Left colon (tissue), 2 donors: ENCODE measurements around the gene PPM1N. TPM values are rescaled to one million over a fixed set of nuclear protein-coding genes. Genes with fewer than 3 reads are reported as not detected.
A peak's percentile ranks its signal among the peaks of the same experiment; 100 is the strongest.

ENCODE experiments used
- ATAC-seq: fragments of 200-7000 bp; cut with Tn5 transposase; one replicate; pipeline ENCODE4 v1.9.1; 2020; ENCODE audit warnings: mild to moderate bottlenecking, moderate library complexity
- DNase-seq, 2 donors: peaks; one replicate each; pipeline ENCODE4 v3.0.0-alpha.2; 2020
- intact Hi-C, 2 donors: fragments of 100-400 bp; cut with DNase I in 1 of 2; cut with micrococcal nuclease in 1 of 2; formaldehyde crosslinking; loops; one replicate each; pipeline versions ENCODE4 v1.11.2 to v1.14.0; 2022; cut with DNase I, micrococcal nuclease
- long read RNA-seq: library from polyadenylated mRNA; unstranded; transcript quantifications from one replicate; pipeline ENCODE4 v2.0.0, GENCODE V29; 2021
- total RNA-seq, 2 donors: library from RNA; stranded (reverse); fragmentation: NEBNext Ultra II Directional; extraction: Animal tissue kit (Norgen Biotek cat#: 25700); gene quantifications; one replicate each; pipeline ENCODE4 v1.2.1, GENCODE V29; 2021
- donor health status: DM: no; HTN: no; CAD: no.
- donor health status: DM: yes; HTN: yes; CAD: no.

PPM1N gene, protein sequence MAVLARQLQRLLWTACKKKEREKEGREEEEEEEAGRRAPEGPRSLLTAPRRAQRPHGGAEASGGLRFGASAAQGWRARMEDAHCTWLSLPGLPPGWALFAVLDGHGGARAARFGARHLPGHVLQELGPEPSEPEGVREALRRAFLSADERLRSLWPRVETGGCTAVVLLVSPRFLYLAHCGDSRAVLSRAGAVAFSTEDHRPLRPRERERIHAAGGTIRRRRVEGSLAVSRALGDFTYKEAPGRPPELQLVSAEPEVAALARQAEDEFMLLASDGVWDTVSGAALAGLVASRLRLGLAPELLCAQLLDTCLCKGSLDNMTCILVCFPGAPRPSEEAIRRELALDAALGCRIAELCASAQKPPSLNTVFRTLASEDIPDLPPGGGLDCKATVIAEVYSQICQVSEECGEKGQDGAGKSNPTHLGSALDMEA
- 1 to 10 TPM in 1 of 2 donors, under 1 TPM in 1; 0.37 to 1.6 TPM for total RNA-seq
- long read RNA-seq, partial matches to known transcripts: 0 of 2 reads
- long read RNA-seq, other reads (novel, unspliced or antisense): 2 of 2 reads

DNA sequence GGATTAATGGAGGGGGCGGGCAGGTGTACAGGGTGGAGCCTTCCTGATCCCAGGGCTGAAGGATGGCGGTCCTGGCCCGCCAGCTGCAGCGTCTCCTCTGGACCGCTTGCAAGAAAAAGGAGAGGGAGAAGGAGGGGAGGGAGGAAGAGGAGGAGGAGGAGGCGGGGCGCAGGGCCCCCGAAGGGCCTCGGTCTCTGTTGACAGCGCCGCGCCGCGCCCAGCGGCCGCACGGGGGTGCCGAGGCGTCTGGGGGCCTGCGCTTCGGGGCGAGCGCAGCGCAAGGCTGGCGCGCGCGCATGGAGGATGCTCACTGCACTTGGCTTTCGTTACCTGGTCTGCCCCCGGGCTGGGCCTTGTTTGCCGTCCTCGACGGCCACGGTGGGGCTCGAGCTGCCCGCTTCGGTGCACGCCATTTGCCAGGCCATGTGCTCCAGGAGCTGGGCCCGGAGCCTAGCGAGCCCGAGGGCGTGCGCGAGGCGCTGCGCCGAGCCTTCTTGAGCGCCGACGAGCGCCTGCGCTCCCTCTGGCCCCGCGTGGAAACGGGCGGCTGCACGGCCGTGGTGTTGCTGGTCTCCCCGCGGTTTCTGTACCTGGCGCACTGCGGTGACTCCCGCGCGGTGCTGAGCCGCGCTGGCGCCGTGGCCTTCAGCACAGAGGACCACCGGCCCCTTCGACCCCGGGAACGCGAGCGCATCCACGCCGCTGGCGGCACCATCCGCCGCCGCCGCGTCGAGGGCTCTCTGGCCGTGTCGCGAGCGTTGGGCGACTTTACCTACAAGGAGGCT lies at the start of gene PPM1N:
Gene PPM1N (plus strand): TSS at position 33 of the 785 bp plus-strand sequence. CDS start 30 bp downstream, at position 63.
- DNase-seq: peak in 1 of 2 donors; percentile 52
- intact Hi-C loops: no loop called here
- no peak for ATAC-seq

- DNase-seq: peak; percentile 45 to 78
- intact Hi-C loops: no loop called here
- ATAC-seq: peak; percentile 36
These were observed 49.4 kb upstream of the PPM1N start for GRCh38 chr19:45448887-45449299.

DNA sequence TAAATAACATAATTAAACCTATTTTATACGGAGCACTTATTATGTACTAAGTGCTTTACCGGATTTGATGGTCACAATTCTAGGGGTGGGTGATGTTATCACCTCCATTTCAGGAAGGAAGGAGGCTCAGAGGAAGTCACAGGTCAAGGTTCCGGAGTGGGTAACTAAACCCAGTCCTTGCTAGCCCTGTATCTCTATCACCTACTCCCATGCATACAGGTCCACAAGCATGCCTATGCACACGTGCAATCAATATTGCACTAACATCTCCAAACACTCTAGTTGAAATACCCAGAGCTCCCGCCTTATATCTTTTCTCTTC lies 48.3 kb upstream of the PPM1N start:
- peak; percentile 4 for ATAC-seq
- DNase-seq: no peak
- intact Hi-C loops: no loop called here

GRCh38 chr19:45451131-45451849 lies 47.0 kb upstream of the PPM1N start:
- intact Hi-C loops: no loop called here
- ATAC-seq: no peak
- peak; percentile 54 to 57 for DNase-seq

GRCh38 chr19:45451850-45452387 lies 46.3 kb upstream of the PPM1N start:
- intact Hi-C loops: no loop called here
- no peak for ATAC-seq
- no peak for DNase-seq

- ATAC-seq (peak; percentile 90), DNase-seq (peak; percentile 86 to 97)
- intact Hi-C loops: no loop called here
These were observed 42.3 kb upstream of the PPM1N start for GRCh38 chr19:45455707-45456499.

- DNase-seq (no peak), ATAC-seq (no peak)
These were observed 41.8 kb upstream of the PPM1N start for GRCh38 chr19:45456500-45456815.

DNA sequence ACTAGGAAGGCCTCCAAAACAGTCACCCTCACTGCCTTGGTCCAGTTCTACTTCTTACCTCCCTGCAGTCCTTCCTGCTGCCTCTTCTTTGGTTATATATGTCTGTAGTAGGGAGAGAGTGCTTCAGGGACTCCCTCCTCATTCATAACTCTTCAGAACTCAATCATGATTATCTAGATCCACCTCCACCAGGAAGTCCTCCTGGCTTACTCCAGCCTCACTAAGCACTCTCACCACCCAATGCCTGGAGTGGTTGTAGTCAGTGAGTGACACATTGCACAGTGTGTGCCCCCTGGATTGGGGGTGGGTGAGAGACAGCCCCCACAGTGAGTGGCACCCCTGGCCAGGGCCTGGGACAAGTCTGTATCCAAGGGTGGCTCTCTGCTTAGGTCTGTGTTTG lies 40.5 kb upstream of the PPM1N start:
- ATAC-seq (no peak), DNase-seq (no peak)
- intact Hi-C loops: no loop called here

More at GRCh38 chr19:45456500-45456815, 41.8 kb upstream of the PPM1N start:
- intact Hi-C loops: no loop called here

DNA sequence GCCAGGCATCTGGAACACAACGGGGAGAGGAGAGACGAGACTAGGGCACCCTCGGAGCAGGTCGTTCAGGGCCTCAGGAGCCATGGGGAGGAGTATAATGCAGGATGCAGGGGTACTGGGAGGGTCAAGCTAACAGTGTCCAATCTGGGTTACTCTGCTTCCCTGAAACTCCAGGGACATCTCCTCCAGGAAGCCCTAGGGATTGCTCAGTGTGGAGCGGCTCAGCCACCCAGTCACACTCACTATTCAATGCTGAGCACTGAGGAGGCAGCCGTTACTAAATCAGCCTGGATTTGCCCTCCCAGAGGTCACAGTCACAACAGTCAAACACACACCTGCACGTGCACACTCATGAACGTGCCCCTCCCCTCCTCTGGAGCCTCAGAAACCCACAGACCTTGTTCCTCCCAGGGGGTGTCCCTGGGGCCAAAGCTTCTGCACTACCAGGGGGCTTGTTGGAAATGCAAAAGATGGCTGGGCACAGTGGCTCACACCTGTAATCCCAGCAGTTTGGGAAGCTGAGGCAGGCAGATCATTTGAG lies 37.4 kb upstream of the PPM1N start:
- intact Hi-C loops: no loop called here
- no peak for ATAC-seq
- DNase-seq: no peak

DNA sequence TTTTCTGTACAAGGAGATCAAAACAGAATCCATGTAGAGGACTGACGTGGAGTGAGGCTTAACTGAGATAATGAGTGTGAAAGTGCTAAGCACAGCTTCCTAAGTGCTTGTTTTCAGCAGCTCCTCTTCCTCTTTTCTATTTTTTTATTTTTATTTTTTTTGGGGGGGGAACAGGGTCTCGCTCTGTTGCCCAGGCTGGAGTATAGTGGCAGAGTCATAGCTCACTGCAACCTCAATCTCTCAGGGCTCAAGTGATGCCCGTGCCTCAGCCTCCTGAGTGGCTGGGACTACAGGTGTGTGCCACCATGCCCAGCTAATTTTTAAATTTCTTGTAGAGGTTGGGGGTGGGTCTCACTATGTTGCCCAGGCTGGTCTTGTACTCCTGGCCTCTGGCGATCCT lies 36.1 kb upstream of the PPM1N start:
- intact Hi-C loops: no loop called here
- DNase-seq: no peak
- no peak for ATAC-seq

GRCh38 chr19:45463241-45463640 lies 35.0 kb upstream of the PPM1N start:
- DNase-seq (no peak), ATAC-seq (no peak)
- intact Hi-C loops: no loop called here

GRCh38 chr19:45464274-45464673 lies 34.0 kb upstream of the PPM1N start:
- no peak for ATAC-seq
- intact Hi-C loops: no loop called here
- no peak for DNase-seq

DNA sequence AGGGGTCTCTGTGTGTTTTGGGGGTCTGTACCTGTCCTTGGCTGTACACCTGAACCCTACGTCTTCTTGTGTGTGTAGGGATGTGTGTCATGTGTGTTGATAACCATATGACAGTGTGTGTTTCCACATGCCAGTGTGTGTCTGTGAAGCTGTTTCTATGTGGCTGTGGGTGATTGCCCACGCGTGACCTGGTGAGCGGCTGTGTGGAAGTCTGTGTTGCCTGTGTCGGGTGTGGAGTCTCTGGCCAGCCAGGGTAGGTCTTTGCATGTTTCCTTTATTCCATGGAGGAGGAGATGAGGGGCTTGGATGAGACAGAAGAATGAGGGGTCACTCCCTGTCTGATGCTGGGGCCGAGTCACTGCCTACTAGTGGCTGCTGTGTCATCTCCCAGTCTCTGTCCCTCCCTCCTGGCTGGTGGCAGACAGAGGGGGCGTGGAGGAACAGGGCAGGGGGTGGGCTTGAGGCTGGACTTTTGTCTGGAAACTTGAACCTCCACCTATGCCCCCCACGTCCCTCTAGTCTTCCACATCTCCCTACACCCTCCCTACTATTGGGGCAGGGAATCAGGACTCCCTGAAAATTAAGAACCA lies 33.3 kb upstream of the PPM1N start:
- no peak for ATAC-seq
- intact Hi-C loops: no loop called here
- no peak for DNase-seq

DNA sequence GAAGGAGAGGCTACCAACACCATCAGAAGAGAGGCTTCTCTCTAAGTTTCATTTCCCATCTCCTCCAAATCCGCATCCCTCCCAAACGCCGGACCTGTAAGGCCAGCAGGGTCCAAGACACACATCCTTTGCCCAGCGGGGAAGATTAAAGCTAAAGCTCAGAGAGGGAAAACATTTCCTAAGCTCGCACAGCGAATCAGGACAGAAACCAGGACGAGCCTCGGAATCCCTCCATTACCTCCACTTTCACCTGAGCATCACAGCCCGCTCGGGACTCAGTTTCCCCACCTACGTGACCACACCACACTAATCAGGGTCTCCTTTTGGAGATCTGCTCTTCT lies 31.2 kb upstream of the PPM1N start:
- intact Hi-C loops: no loop called here
- ATAC-seq (no peak), DNase-seq (no peak)

- DNase-seq: peak; percentile 94 to 96
- ATAC-seq: peak; percentile 68
- intact Hi-C loops: no loop called here
These were observed 30.6 kb upstream of the PPM1N start, which contains the start of gene FOSB for GRCh38 chr19:45467456-45468158. Gene FOSB (plus strand): TSS chr19:45467996. CDS start chr19:45468587, 591 bp downstream.

- intact Hi-C loops: no loop called here
- DNase-seq (peak in 1 of 2 donors; percentile 53), ATAC-seq (no peak)
These were observed 30.0 kb upstream of the PPM1N start for GRCh38 chr19:45468159-45468651.

DNA sequence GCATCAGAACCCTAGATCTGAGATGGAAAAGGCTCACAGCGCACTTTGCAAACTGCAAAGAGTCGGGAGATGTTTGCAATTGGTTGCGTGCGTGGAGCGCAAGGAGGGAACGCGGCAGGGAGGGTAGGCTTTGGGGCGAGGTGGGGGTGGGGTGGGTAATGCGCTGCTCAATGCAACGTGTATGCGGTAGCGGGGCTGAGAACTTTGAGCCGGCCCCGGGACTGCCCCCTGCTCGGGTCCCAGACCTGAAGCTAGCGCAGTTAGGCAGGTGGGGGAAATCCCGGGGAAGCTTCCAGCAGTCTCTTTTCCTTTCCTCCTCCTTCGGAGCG lies 29.5 kb upstream of the PPM1N start:
- ATAC-seq (peak; percentile 28), DNase-seq (no peak)
- intact Hi-C loops: no loop called here
